HG03139 (cell line): ENCODE measurements around the gene KIAA0930.
"Not testable (repeated sequence)": the region's sequence is repeated elsewhere in the genome, so short reads cannot be mapped to it uniquely, and the experiment has no call there.

ENCODE experiments used
- ATAC-seq: cut with Tn5 transposase; IDR thresholded peaks from one replicate; pipeline ENCODE4 v1.9.1; 2021; ENCODE audit not compliant: unreplicated experiment

Gene KIAA0930

DNA sequence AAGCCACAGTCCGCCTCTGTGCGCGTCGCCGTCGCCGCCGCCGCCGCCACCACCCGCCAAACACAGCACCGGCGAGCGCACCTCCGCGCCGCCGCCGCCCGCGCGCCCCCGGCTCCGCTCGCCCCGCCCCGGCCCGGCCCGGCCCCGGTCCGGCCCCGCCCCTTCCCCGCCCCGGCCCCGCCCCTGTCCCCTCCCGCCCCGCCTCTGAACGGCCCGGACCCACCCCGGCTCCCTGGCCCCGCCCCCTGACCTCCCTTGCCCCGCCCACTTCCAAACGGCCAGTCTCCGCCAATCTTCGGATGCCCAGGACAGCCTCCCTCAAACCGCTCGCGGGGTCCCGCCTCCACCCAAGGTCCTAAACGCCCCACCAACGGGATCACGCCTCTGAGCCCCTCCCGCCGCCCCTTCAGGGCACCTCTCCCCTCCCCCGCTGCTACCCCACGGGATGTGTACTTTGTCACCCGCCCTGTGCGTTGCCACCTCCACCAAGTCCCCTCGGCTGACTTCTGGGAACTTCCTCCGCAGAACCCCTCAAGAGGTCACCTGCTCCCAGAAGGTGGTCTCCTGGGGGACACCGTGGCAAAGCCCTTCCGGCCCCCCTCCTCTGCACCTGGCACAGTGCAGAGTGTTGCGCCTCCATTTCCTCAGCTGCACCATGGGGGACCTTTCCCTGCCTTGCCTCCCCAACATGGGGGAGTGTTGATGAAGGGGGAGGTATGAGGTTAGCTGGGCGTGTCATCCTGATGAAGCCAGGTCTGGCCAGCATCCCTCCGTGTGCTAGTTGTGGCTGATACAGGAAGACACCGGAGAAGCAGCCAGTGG, at the start of gene KIAA0930:
Gene KIAA0930 (minus strand): TSS at position 85 of the 822 bp plus-strand sequence. CDS start 191 bp downstream, outside the sequence.
- ATAC-seq: peak; percentile 41

DNA sequence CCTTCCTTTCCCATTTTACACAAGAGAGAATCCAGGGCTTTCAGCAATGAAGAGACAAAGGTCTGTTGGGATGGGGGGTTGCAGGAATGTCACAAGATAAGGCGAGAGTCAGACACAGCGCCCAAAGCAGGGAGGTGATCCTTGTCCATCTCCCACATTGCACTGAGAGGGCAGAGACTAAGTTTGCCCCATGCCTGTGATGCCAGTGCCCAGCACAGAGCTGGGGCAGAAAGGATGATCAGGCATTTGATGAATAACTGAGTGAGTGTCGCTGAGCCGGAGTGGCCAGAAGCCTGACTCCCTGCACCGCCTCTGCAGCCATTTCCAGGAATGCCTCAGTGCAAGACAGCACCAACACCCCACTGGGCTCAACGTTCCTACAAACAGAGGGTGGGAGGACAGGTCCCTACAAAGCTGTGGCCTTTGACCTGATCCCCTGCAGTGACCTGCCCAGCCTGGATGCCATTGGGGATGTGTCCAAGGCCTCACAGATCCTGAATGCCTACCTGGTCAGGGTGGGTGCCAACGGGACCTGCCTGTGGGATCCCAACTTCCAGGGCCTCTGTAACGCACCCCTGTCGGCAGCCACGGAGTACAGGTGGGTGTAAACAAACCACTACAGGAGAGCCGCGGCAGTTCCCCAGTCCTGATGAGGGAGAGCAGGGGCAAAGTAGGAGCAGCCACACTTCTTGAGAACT, 46.3 kb upstream of the KIAA0930 start:
- ATAC-seq: no peak

DNA sequence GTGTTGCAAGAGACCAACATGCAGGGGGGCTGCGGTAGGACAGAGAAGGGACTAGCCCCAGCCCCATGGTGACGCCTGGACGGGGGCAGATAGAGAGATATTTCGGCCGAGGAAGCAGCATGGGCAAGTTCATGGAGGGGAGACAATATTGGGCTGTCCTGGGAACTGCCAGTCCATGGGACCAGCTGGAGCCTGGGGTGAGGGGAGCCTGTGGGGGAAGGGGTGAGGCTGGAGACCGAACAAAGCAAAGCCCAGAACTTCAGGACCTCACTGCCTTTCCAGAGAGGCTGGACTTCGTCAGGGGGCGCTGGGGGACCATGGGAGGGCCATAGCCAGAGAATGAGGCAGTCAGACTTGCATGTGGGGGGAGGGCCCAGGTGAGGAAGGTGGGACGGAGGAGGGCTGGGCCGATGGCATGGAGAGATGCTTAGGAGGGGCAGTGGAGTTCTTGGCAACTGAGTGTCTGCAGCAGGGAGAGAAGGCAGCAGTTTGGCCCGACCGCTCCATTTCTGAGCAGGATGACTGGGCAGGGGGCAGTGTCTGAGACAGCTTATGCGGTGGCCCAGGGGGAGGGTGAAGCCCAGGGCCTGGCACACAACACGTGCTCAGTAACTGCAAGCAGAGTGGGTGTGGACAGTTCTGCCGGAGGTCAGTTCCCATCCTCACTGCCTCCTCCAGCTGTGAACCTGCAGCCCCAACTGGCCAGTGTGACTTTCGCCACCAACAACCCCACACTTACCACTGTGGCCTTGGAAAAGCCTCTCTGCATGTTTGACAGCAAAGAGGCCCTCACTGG, 44.8 kb upstream of the KIAA0930 start:
- no peak for ATAC-seq

DNA sequence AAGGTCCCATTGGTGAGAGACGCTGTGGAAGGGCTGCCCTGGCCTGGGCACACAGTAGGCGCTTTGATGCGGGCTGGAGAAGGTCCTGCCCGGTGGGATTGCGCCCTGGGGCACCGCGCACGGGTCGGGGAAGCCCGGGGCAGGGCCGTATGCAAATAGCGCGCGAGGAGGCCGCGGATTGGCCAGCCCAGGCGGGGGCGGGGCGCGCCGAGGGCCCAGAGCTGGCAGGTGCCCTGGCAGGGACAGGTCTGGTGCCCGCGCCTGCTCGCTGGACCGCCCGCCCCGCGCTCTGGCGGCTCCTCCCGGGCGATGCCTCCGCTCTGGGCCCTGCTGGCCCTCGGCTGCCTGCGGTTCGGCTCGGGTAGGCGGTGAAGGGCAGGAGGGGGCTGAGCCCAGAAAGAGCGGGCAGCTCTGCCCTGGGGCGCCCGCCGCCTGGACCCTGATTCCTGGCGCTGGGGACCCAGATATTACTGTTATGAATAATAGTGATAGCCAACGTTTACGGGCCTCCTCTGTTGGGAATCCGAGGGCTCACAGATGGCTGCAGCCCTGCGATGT, 44.1 kb upstream of the KIAA0930 start, which contains the start of gene UPK3A:
Gene UPK3A (plus strand): TSS at position 245 of the 558 bp plus-strand sequence. CDS start 65 bp downstream, at position 310.
- ATAC-seq: no peak

DNA sequence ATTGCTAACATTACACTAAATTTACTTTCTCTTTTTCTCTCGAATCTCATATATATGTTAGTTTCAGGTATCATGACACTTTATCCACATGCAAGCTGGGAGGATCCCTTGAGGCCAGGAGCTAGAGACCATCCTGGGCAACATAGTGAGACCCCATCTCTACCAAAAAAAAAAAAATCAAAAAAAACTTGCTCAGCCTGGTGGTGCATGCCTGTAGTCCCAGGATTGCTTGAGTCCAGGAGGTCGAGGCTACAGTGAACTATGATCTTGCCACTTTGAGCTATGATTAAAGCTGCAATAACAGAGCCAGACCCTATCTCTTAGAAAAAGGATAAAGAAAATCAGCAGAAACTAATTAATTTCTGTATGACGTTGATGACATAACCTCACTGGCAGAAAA, 40.3 kb upstream of the KIAA0930 start:
- no peak for ATAC-seq

DNA sequence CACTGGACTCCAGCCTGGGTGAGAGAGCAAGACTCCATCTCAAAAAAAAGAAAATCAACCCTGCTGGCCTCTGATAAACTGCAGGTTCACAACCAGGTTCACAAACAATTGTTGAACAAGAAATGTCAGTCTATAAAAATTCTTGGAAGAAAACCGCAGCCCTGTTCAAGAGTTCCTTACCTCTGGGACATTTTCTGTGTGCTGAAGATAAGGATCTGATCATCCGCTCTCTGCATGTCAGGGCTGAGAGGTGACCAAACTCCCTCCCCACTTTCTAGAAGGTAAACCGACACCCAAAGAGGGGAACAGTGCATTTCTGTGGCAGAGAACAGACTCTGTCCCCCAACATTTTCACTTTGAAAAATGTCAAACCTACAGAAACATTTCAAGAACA, 39.9 kb upstream of the KIAA0930 start:
- ATAC-seq: no peak

DNA sequence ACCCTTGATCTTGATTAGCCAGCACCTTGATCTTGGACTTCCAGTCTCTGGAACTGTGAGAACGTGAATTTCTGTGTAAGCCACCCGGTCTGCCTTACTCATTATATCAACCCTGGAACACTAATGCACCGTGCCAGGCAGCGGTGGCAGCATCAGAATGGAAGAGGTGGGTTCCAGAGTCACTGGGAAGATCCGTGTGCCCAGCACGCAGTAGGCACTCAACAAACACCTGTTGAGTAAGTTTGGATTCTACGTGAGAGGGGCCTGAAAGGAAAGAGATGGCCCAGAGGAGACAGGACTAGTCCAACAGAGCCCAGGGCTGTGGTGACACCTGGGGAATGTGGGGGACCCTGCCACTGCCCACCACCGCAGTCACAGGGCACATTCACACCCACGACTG, 37.4 kb upstream of the KIAA0930 start:
- no peak for ATAC-seq

DNA sequence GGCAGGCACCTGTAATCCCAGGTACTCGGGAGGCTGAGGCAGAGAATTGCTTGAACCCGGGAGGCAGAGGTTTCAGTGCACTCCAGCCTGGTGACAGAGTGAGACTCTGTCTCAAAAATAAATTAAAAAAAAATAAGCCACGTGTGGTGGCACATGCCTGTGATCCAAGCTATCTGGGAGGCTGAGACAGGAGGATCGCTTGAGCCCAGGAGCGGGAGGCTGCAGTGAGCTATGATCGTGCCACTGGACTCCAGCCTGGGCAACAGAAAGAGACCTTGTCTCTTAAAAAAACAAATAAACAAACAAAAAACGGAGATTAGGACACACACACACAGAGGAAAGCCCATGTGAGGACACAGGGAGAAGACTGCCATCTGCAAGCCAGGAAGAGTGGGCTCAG, 37.0 kb upstream of the KIAA0930 start:
- ATAC-seq: not testable (repeated sequence)

DNA sequence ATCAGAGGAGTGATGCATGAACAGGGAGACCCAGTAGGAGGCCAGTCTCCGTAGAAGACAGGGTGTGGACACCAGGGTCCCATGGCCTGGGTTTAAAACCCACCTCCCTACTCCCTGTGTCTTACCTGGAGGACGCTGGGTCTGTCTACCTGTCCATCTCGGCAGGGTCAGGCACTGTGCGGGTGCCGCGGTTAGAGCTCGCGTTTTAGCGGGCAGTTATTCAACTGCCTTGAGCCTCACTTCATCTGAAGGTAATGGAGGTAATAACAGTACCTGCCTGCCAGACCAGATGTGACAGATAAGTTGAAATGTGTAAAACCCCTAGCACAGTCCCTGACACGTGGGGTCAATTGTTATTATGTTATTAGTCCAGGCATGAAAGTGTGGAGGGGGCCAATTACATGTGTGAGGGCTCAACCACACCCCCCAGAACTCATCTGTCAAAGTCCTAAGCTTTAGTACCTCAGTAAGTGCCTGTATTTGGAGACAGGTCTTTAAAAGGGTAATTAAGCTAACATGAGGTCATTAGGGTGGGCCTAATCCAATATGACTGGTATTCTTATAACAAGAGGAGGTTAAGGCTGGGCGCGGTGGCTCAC, 35.9 kb upstream of the KIAA0930 start:
- no peak for ATAC-seq

DNA sequence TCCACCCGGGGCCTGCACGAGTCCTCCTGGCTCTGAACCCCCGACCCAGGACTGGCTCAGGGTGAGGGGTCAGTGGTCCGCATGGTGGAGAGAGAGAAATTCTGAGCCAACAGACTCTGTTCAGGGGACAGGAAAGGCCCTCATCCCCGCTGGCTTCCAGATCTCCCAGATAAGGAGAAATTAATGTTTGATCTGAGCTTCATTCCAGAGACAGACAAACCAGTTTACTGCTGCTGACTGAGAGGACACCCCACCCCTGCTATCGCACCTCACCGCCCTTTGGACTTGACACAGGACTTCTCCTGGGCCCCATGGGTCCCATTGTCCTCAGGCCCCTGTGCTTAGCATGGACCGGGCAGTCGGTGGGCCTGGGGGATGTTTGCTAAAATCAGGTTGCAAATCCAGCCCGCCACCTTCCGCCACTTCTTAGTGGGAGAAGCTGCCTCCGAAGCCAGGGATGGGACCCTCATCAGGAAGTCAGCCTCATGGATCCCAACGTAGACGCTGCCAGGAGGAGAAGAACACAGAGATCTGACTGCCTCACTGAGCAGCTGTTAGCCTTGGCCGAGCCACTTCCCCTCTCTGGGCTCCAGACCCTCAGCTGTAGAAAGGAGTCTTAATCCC, 32.9 kb upstream of the KIAA0930 start:
- no peak for ATAC-seq

DNA sequence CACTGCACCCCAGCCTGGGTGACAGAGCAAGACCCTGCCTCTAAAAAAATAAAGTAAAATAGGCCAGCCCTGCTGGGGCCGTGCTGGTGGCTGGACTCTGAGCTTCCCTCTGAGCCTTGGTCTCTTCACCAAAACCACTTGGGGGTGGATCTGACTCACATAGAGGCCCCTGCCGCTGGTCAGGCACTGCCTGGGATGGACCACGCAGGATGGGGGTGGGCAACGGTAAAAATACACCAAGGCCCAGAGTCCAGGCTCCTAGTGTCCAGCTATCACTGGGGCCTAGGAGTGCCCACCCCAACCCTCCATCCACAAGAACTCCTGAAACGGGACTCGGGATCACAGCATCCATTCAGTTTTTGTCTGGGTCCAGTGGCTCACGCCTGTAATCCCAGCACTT, 31.8 kb upstream of the KIAA0930 start:
- no peak for ATAC-seq

DNA sequence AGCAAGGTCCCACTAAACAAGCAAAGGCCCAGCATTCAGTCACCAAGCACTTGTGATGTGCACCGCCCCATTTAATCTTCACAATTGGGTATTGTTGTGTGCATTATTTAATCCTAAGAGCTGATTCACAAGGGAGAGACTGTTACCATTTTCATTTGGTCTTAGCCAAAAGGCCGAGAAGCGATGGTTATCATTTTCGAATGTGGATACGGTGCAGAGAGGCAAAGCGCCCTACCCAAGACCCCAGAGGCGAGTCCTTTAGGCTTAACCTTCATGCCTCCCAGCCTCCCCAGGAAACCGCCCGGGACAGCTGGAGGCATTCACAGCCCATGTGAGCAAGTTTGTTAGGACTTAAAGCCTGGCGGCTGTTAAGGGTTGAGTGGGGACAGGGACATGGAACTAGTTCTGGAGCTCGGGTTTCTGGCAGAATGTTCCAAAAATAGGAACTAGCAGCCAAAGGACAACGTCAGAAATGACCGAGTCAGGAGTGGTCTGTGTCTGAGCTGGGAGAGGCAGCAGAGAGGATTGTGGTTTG, 31.0 kb upstream of the KIAA0930 start:
- ATAC-seq: no peak

DNA sequence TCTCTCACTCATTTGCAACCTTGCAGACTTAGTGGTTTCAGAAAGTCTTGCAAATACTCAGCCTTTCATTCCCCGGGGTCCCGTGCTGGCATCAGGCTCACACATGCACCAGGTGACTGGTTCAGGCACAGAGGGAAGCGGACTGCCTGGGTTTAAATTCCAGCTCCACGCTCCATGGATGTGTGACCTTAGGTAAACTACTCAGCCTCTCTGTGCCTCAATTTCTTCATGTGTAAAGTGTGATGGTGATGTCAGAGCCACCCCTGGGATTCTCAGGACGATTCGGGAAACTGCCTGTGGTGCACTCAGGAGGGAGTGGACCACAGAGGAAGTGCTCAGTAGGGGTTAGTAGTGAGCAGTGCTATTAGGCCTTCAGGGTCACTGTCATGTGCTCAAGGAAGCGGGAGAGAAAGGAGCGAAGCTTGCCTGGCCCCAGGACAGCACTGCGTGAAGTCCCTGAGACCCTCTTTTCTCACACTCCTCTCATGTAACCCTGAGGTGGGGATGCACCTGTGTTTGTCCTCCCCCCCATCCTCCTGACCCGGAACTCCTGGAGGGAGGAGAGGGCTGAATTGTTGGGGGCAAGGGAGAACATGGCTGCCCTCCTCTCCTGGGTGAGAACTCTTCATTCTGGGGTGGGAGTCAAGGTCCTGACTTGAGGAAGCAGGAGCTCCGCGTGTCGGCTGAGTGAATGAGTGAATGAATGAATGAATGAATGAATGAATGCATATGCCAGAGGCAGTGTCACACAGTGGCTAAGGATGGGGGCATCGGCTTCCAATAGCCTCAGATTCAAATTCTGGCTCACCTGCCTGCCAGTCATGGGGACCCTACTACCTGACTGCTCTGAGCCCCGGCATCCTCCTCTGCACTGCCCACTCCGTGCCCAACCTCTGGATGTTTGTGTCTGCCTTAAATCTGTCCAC, 29.7 kb upstream of the KIAA0930 start:
- ATAC-seq: no peak

DNA sequence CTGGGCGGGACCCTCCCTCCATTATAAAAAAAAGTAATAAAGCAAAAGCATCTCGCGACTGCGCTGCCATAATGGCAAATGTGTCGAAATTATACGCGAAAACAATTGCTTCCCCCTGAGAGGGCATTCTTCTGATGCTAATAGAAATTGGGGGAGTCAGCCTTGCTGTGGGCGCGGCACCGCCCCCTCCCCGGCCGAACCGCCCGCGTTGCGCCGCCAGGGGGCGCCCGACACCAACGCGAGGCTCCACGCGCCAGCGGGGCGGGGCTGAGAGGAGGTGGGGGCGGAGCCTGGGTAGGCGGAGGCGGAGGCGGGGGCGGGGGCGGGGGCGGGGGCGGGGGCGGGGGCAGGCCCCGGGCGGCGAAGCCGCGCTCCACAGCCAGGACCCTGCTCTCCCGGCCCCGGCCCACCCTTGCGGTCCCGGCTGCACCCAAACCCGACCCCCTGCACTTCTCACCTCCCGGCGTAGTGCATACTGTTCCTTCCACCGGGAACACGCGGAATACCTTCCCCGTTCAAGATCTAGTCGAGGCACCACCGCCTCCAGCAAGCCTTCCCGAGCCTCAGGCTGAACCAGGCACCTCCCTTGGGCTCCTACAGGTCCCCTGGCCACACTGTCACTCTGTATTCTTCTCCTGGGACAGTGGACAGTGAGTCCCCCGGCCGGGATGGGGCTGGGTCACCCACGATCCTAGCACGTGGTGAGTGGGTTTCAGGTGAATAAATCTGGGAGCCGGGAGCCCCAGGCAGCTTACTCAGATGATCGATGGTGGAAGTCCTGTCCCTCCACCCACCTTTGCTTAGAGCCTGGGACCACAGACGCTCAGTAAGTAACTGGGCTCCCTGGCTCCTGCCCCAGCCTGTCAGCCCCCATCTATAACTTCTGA, 28.5 kb upstream of the KIAA0930 start:
- no peak for ATAC-seq

DNA sequence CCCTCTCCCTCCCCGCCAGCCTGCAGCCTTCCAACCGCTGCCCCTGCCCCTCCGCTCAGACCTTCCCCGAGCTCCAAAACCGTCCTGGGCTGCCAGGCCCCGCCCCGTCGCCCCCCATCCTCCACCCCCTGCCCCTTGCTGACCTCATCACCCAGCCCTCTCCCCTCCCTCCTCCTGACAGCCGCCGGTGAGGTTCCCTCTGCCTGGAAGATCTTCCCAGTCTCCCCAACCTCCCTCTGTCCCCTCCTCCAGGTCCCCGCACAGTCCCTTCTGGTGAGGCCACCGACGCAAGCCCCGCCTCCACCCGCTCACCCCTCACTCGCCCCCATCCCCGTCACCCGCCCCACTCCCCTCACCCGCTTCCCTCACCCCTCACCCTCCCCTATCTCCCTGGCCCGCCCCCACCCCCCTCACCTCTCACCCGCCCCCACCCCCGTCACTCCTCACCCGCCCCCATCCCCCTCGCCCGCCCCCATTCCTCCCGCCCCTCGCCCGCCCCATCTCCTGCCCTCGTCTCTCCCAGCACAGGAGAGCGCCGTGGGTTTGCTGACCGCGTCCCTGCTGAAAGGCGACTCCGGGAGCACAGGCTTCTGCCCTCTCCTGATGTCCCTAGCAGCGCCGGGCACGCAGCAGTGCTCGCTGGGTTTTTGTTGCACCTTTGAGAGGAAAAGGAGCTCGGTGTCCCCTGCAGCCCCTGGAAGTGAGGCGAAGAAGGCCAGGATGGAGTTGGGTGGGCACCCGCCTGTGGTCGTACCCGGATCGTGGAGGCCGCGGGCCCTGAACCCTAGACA, 27.7 kb upstream of the KIAA0930 start:
- no peak for ATAC-seq

DNA sequence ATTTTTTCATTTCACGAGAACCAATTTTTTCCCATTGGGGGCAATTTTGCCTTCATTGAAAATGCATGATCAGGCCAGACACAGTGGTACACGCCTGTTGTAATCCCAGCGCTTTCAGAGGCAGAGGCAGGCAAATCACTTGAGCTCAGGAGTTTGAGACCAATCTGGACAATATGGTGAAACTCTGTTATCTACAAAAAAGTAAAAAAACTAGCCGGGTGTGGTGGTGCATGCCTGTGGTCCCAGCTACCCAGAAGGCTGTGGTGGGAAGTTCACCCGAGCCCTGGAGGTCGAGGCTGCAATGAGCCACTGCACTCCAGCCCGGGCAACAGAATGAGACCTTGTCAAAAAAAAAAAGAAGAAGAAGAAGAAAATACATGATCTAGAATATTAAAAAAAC, 24.8 kb upstream of the KIAA0930 start:
- ATAC-seq: no peak
